GM12878 (cell line): Measurements from ENCODE around the gene MUC5B. TPM values are rescaled to one million over a fixed set of nuclear protein-coding genes. Genes with fewer than 3 reads are reported as not detected.
A peak's percentile ranks its signal among the peaks of the same experiment; 100 is the strongest.

Source experiments
- BCL11A ChIP-seq: IDR thresholded peaks from 2 replicates; pipeline ENCODE4 v1.6.1; 2011; ENCODE audit warnings: low read depth, low read length
- CHD1 ChIP-seq: IDR thresholded peaks from 2 replicates; pipeline ENCODE4 v1.6.1; 2012; ENCODE audit warnings: low read depth, low read length, improper control_type of control experiment
- CHD4 ChIP-seq: fragments of 200-600 bp; sonication (generic); IDR thresholded peaks from 2 replicates; pipeline ENCODE4 v1.6.1; 2016; ENCODE audit warnings: mild to moderate bottlenecking
- EGR1 ChIP-seq, 2 experiments: IDR thresholded peaks; 1 replicate in 1 of 2; 2 replicates in 1 of 2; pipeline ENCODE4 v1.6.1; 2011 to 2012; ENCODE audit warnings: low read depth in 2 of 2, low read length in 2 of 2, borderline replicate concordance in 1 of 2, mild to moderate bottlenecking in 1 of 2, moderate library complexity in 1 of 2
- FOXK2 ChIP-seq: fragments of 450-650 bp; IDR thresholded peaks from 2 replicates; pipeline ENCODE4 v1.6.1; 2017; ENCODE audit warnings: mild to moderate bottlenecking, moderate library complexity
- FOXM1 ChIP-seq: IDR thresholded peaks from 2 replicates; pipeline ENCODE4 v1.6.1; 2012; ENCODE audit warnings: low read depth, mild to moderate bottlenecking, inconsistent platforms, low read length, moderate library complexity
- GABPA ChIP-seq: IDR thresholded peaks from 2 replicates; pipeline ENCODE4 v1.6.1; 2014; ENCODE audit warnings: antibody characterized with exemption, low read depth, mild to moderate bottlenecking, inconsistent platforms
- GATAD2B ChIP-seq: fragments of 450-650 bp; conservative IDR thresholded peaks from 2 replicates; pipeline ENCODE4 v1.6.1; 2017; ENCODE audit warnings: low read depth, mild to moderate bottlenecking, moderate library complexity
- IRF4 ChIP-seq: IDR thresholded peaks from 2 replicates; pipeline ENCODE4 v1.6.1; 2011; ENCODE audit warnings: low read depth, low read length
- KDM1A ChIP-seq: fragments of 200-600 bp; sonication (generic); IDR thresholded peaks from 2 replicates; pipeline ENCODE4 v1.6.1; 2016; ENCODE audit warnings: borderline replicate concordance
- NRF1 ChIP-seq: conservative IDR thresholded peaks from 2 replicates; pipeline ENCODE4 v1.6.1; 2011; ENCODE audit warnings: mild to moderate bottlenecking, low read depth, low read length, improper control_type of control experiment
- PAX8 ChIP-seq: fragments of 450-650 bp; IDR thresholded peaks from 2 replicates; pipeline ENCODE4 v1.6.1; 2017; ENCODE audit warnings: mild to moderate bottlenecking, moderate library complexity
- PKNOX1 ChIP-seq: fragments of 450-650 bp; IDR thresholded peaks from 2 replicates; pipeline ENCODE4 v1.6.1; 2016; ENCODE audit warnings: mild to moderate bottlenecking
- RUNX3 ChIP-seq: IDR thresholded peaks from 2 replicates; pipeline ENCODE4 v1.6.1; 2012; ENCODE audit warnings: low read length, inconsistent platforms
- SRF ChIP-seq, 2 experiments: IDR thresholded peaks; 2 replicates each; pipeline ENCODE4 v1.6.1; 2011; ENCODE audit warnings: low read depth in 2 of 2, low read length in 2 of 2, mild to moderate bottlenecking in 1 of 2, moderate library complexity in 1 of 2
- ZNF592 ChIP-seq: fragments of 450-650 bp; IDR thresholded peaks from 2 replicates; pipeline ENCODE4 v1.6.1; 2017; ENCODE audit warnings: mild to moderate bottlenecking, moderate library complexity
- polyA plus RNA-seq, 11 experiments: library from polyadenylated mRNA; depleted of rRNA in 4 of 11; unstranded in 6 of 11; stranded (reverse) in 5 of 11; fragments of >200 nt; fragmentation: Nextera tagmentation in 4 of 11; fragmentation: Illumina TruSeq in 1 of 11; extraction: Ambion mirVana in 4 of 11; extraction: Trizol in 1 of 11; gene quantifications; 1 replicate in 1 of 11; 2 replicates in 10 of 11; pipeline versions ENCODE4 v1.2.1 to v1.2.3, GENCODE V29; 2011 to 2016; ENCODE audit warnings: inconsistent platforms in 2 of 11, missing spikeins in 2 of 11, low read depth in 1 of 11
- total RNA-seq, 4 experiments: library from RNA; depleted of rRNA in 3 of 4; stranded (reverse); fragments of >200 nt in 3 of 4; fragmentation: Illumina TruSeq in 1 of 4; extraction: Trizol in 1 of 4; gene quantifications; 2 replicates each; pipeline versions ENCODE4 v1.2.1 to v1.2.3, GENCODE V29; 2013 to 2021
- TF ChIP-seq, protein P1 (sequence below): IDR thresholded peaks from 2 replicates; pipeline ENCODE4 v1.6.1; 2012; ENCODE audit warnings: low read depth, low read length, improper control_type of control experiment
- TF ChIP-seq, protein P2 (sequence below): fragments of 450-650 bp; IDR thresholded peaks from 2 replicates; pipeline ENCODE4 v1.6.1; 2016; ENCODE audit warnings: mild to moderate bottlenecking, moderate library complexity, borderline replicate concordance
- TF ChIP-seq, protein P3 (sequence below): IDR thresholded peaks from 2 replicates; pipeline ENCODE4 v1.6.1; 2012; ENCODE audit warnings: low read depth, low read length, improper control_type of control experiment

Gene MUC5B
- total and polyA plus RNA-seq, 10 of the 15 experiments (the other 5 are each of a cell fraction or from before 2014, with no cell fraction given): 1.5 TPM; not detected in 9

DNA sequence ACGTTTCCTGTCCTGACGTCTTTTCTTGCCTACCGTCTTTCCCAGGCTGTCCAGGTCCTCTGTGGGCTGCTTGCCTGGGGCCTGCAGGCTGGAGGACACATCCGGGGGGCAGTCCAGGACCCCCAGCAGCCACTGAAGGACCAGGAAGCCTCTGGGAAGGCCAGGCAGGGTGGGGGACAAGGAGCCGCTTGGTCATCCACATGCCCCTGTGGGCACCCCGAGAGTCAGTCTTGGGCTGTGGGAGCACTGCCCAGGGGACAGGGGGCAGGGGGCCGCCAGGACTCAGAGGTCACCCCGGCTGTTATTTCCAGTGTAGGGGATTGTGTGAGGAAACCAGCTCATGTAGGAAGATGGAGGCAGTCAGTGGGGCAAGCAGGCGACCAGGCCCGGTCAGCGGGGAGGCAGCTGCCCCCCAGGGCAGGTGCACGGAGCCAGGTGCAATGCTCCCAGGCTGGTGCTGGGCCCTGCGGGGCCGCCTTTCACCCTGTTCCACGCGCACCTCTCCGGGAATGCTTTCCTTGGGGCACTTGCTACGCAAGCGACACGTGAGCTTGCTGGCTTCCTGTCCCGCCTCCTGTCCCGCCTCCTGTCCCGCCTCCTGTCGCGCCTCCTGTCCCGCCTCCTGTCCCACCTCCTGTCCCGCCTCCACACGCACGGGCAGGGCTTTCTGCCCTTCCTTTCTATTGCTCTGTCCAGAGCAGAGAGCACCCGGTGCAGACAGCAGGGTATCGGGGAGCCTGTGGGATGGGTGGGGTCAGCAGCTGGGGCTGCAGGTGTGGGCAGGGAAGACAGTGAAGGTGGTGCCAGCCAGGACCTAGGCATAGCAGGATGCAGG is 39.5 kb downstream of the MUC5B start (continued):
- TF ChIP-seq, protein P1, sequence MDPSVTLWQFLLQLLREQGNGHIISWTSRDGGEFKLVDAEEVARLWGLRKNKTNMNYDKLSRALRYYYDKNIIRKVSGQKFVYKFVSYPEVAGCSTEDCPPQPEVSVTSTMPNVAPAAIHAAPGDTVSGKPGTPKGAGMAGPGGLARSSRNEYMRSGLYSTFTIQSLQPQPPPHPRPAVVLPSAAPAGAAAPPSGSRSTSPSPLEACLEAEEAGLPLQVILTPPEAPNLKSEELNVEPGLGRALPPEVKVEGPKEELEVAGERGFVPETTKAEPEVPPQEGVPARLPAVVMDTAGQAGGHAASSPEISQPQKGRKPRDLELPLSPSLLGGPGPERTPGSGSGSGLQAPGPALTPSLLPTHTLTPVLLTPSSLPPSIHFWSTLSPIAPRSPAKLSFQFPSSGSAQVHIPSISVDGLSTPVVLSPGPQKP: no peak
- TF ChIP-seq KDM1A (no peak), IRF4 (no peak), RUNX3 (no peak), CHD4 (no peak), NRF1 (no peak), EGR1 (IDR thresholded peaks at IDR 0.05; ENCODE audit: borderline replicate concordance in 1 of 2, low read depth in 2 of 2, low read length in 2 of 2) (no peak), FOXK2 (no peak), FOXM1 (no peak), PKNOX1 (peak; percentile 53; the same call in 1 of the 2 replicates), ZNF592 (no peak), GATAD2B (peak; percentile 50; the same call in 1 of the 2 replicates), SRF (IDR thresholded peaks at IDR 0.05; ENCODE audit: low read depth in 2 of 2, low read length in 2 of 2) (no peak), GABPA (0 out of 2 replicates have a peak, but pooled peaks have one; percentile 58), CHD1 (no peak), PAX8 (no peak), BCL11A (no peak)
- TF ChIP-seq, protein P2, sequence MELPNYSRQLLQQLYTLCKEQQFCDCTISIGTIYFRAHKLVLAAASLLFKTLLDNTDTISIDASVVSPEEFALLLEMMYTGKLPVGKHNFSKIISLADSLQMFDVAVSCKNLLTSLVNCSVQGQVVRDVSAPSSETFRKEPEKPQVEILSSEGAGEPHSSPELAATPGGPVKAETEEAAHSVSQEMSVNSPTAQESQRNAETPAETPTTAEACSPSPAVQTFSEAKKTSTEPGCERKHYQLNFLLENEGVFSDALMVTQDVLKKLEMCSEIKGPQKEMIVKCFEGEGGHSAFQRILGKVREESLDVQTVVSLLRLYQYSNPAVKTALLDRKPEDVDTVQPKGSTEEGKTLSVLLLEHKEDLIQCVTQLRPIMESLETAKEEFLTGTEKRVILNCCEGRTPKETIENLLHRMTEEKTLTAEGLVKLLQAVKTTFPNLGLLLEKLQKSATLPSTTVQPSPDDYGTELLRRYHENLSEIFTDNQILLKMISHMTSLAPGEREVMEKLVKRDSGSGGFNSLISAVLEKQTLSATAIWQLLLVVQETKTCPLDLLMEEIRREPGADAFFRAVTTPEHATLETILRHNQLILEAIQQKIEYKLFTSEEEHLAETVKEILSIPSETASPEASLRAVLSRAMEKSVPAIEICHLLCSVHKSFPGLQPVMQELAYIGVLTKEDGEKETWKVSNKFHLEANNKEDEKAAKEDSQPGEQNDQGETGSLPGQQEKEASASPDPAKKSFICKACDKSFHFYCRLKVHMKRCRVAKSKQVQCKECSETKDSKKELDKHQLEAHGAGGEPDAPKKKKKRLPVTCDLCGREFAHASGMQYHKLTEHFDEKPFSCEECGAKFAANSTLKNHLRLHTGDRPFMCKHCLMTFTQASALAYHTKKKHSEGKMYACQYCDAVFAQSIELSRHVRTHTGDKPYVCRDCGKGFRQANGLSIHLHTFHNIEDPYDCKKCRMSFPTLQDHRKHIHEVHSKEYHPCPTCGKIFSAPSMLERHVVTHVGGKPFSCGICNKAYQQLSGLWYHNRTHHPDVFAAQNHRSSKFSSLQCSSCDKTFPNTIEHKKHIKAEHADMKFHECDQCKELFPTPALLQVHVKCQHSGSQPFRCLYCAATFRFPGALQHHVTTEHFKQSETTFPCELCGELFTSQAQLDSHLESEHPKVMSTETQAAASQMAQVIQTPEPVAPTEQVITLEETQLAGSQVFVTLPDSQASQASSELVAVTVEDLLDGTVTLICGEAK: peak; percentile 88
- TF ChIP-seq, protein P3, sequence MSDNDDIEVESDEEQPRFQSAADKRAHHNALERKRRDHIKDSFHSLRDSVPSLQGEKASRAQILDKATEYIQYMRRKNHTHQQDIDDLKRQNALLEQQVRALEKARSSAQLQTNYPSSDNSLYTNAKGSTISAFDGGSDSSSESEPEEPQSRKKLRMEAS: peak; percentile 69; the same call in 1 of the 2 replicates
